Activated naive CD8-positive, alpha-beta T cell treated with anti-CD3 and anti-CD28 coated beads, Interleukin-2, amount 10 ng/mL, durations not matched to agents 7 days and 5 days (primary cell): ENCODE results near the gene HMGN2. TPM values are rescaled to one million over a fixed set of nuclear protein-coding genes. Genes with fewer than 3 reads are reported as not detected.
A peak's percentile ranks its signal among the peaks of the same experiment; 100 is the strongest.

Source experiments
- ATAC-seq: fragments of 150-1000 bp; cut with Tn5 transposase; one replicate; pipeline ENCODE4 v1.10.0; 2021; ENCODE audit warnings: low read depth, moderate library complexity
- POLR2A ChIA-PET: fragments of 350-600 bp; sonication (Branson Sonifier 250); formaldehyde crosslinking; loops from one replicate; lab custom pipeline; 2021; ENCODE audit warnings: antibody characterized with exemption; lab: Charles Lee
- DNase-seq: peaks from one replicate; pipeline ENCODE4 v3.0.0; 2021
- H3K27ac Mint-ChIP-seq: one replicate; pipeline ENCODE4 v1.8.0; 2022; ENCODE audit warnings: mild to moderate bottlenecking, mixed read lengths
- H3K27me3 Mint-ChIP-seq: one replicate; pipeline ENCODE4 v1.8.0; 2022; ENCODE audit warnings: mild to moderate bottlenecking, moderate library complexity, mixed read lengths
- H3K36me3 Mint-ChIP-seq: one replicate; pipeline ENCODE4 v1.8.0; 2021; ENCODE audit warnings: mild to moderate bottlenecking, mixed read lengths
- H3K4me1 Mint-ChIP-seq: one replicate; pipeline ENCODE4 v1.8.0; 2021; ENCODE audit warnings: mixed read lengths
- H3K4me3 Mint-ChIP-seq: one replicate; pipeline ENCODE4 v1.8.0; 2022; ENCODE audit warnings: mild to moderate bottlenecking, moderate library complexity, mixed read lengths
- H3K9me3 Mint-ChIP-seq: one replicate; pipeline ENCODE4 v1.8.0; 2021; ENCODE audit warnings: mixed read lengths
- total RNA-seq, 2 experiments: library from RNA; stranded (reverse); gene quantifications; one replicate each; pipeline ENCODE4 v1.2.3, GENCODE V29; 2021

The HMGN2 gene
- total RNA-seq, 2 experiments from 2014 or later = 812 to 846 TPM

- H3K27ac Mint-ChIP-seq = no peak overlapping the region
- H3K4me3 Mint-ChIP-seq = no peak overlapping the region
- ATAC-seq (no peak), DNase-seq (no peak)
- no peaks in the 10 kb centered on the region for H3K36me3 Mint-ChIP-seq
- H3K9me3 Mint-ChIP-seq = no peaks in the 10 kb centered on the region
- H3K27me3 Mint-ChIP-seq = peaks cover 18% of the 10 kb centered on the region
- H3K4me1 Mint-ChIP-seq = peaks cover 5% of the 10 kb centered on the region
- POLR2A ChIA-PET = interaction anchor here (0.9 kb wide), 1 partner anchor 20 kb away, joined by 3 read pairs; no protein-coding TSS in a partner anchor
Observed at GRCh38 chr1:26521669-26522030, 49.4 kb downstream of the HMGN2 start.

GRCh38 chr1:26522073-26522472 lies 49.8 kb downstream of the HMGN2 start:
- Mint-ChIP-seq H3K9me3 (no peaks in the 10 kb centered on the region), H3K36me3 (no peaks in the 10 kb centered on the region), H3K27ac (peak overlapping the region; percentile 5), H3K4me1 (peaks cover 5% of the 10 kb centered on the region), H3K27me3 (peaks cover 18% of the 10 kb centered on the region), H3K4me3 (no peak overlapping the region)
- POLR2A ChIA-PET = interaction anchor here (0.9 kb wide), 1 partner anchor 20 kb away, joined by 3 read pairs; no protein-coding TSS in a partner anchor
- DNase-seq (no peak), ATAC-seq (no peak)

- DNase-seq (no peak), ATAC-seq (no peak)
- H3K9me3 Mint-ChIP-seq = no peaks in the 10 kb centered on the region
- H3K4me1 Mint-ChIP-seq = peaks cover 7% of the 10 kb centered on the region
- POLR2A ChIA-PET = interaction anchor here (1.1 to 1.2 kb wide), 2 partner anchors 23 to 24 kb away, joined by 6 read pairs; no protein-coding TSS in a partner anchor
- no peak overlapping the region for H3K4me3 Mint-ChIP-seq
- H3K27ac Mint-ChIP-seq = no peak overlapping the region
- peaks cover 15% of the 10 kb centered on the region for H3K27me3 Mint-ChIP-seq
- H3K36me3 Mint-ChIP-seq = no peaks in the 10 kb centered on the region
Observed at GRCh38 chr1:26524181-26524580, 51.9 kb downstream of the HMGN2 start.

Other genes starting within 250 kb of the HMGN2 start
- 10 to 100 TPM; 36.0 to 37.2 TPM for gene CEP85, start 238.2 kb upstream of the HMGN2 start, total RNA-seq
- gene SH3BGRL3, start 192.4 kb upstream of the HMGN2 start, total RNA-seq = 100 to 1,000 TPM; 531 to 542 TPM
- 10 to 100 TPM; 60.5 to 64.1 TPM for gene UBXN11, start 165.8 kb upstream of the HMGN2 start, total RNA-seq
- 1,000 to 10,000 TPM; 1,078 to 1,088 TPM for gene CD52, start 154.5 kb upstream of the HMGN2 start, total RNA-seq
- 10 to 100 TPM in 1 of 2 experiments, 1 to 10 TPM in 1; 7.9 to 10.3 TPM for gene CRYBG2, start 118.3 kb upstream of the HMGN2 start, total RNA-seq
- 1 to 10 TPM; 9.3 to 9.9 TPM for gene ZNF683, start 99.7 kb upstream of the HMGN2 start, total RNA-seq
- not detected for gene LIN28A, start 61.6 kb upstream of the HMGN2 start, total RNA-seq
- 10 to 100 TPM; 45.9 to 48.2 TPM for gene DHDDS, start 40.1 kb upstream of the HMGN2 start, total RNA-seq
- gene RPS6KA1, start 57.3 kb downstream of the HMGN2 start, total RNA-seq = 100 to 1,000 TPM; 138 to 153 TPM
- gene ARID1A, start 223.6 kb downstream of the HMGN2 start, total RNA-seq = 100 to 1,000 TPM; 118 to 124 TPM